GM23338 (cell line): ENCODE results near the gene MSANTD1. TPM values are rescaled to one million over a fixed set of nuclear protein-coding genes. Genes with fewer than 3 reads are reported as not detected.
A peak's percentile ranks its signal among the peaks of the same experiment; 100 is the strongest.

Source experiments
- ATAC-seq: fragments of 200-7000 bp; cut with Tn5 transposase; 3 replicates; pipeline ENCODE4 v1.9.1; 2020
- DNase-seq: peaks from one replicate; pipeline ENCODE4 v3.0.0-alpha.2; 2015; ENCODE audit warnings: low spot score
- H2AFZ ChIP-seq: fragments of 200-600 bp; sonication (generic); 2 replicates; pipeline ENCODE4 v1.8.0; 2016; ENCODE audit warnings: antibody characterized with exemption, mild to moderate bottlenecking, moderate library complexity
- H3F3A ChIP-seq: fragments of 200-600 bp; sonication (generic); replicated peaks from 2 replicates; pipeline ENCODE4 v1.8.0; 2017; ENCODE audit warnings: antibody characterized with exemption, mixed run types, low read depth
- H3K27ac ChIP-seq: fragments of 200-600 bp; sonication (generic); 2 replicates; pipeline ENCODE4 v1.6.1; 2016; ENCODE audit warnings: low read depth
- H3K27me3 ChIP-seq: fragments of 200-600 bp; sonication (generic); 2 replicates; pipeline ENCODE4 v1.8.0; 2016; ENCODE audit warnings: mild to moderate bottlenecking, mixed run types, moderate library complexity; ENCODE audit not compliant: insufficient read depth
- H3K36me3 ChIP-seq: fragments of 200-600 bp; sonication (generic); 2 replicates; pipeline ENCODE4 v1.8.0; 2016; ENCODE audit warnings: mild to moderate bottlenecking; ENCODE audit not compliant: insufficient read depth
- H3K4me1 ChIP-seq: fragments of 200-600 bp; sonication (generic); 2 replicates; pipeline ENCODE4 v1.8.0; 2016; ENCODE audit warnings: mild to moderate bottlenecking, moderate library complexity; ENCODE audit not compliant: insufficient read depth
- H3K4me2 ChIP-seq: fragments of 200-600 bp; sonication (generic); 2 replicates; pipeline ENCODE4 v1.7.1; 2017; ENCODE audit warnings: mixed run types
- H3K4me3 ChIP-seq: fragments of 200-600 bp; sonication (generic); 2 replicates; pipeline ENCODE4 v1.6.1; 2016; ENCODE audit warnings: mixed run types
- H3K79me2 ChIP-seq: fragments of 200-600 bp; sonication (generic); replicated peaks from 2 replicates; pipeline ENCODE4 v1.8.0; 2017; ENCODE audit warnings: mild to moderate bottlenecking; ENCODE audit not compliant: insufficient read depth
- H3K9me2 ChIP-seq: fragments of 200-600 bp; sonication (generic); 2 replicates; pipeline ENCODE4 v1.8.0; 2017; ENCODE audit not compliant: insufficient read depth
- H4K20me1 ChIP-seq: fragments of 200-600 bp; sonication (generic); replicated peaks from 2 replicates; pipeline ENCODE4 v1.8.0; 2017; ENCODE audit warnings: mild to moderate bottlenecking; ENCODE audit not compliant: insufficient read depth
- H3K27ac Mint-ChIP-seq: 2 replicates; pipeline ENCODE4 v1.8.0; 2020; ENCODE audit warnings: inconsistent platforms, mild to moderate bottlenecking, moderate library complexity, mixed read lengths
- H3K27me3 Mint-ChIP-seq: 3 replicates; pipeline ENCODE4 v1.8.0; 2022; ENCODE audit warnings: low read depth, mild to moderate bottlenecking, moderate library complexity, mixed read lengths, inconsistent platforms; ENCODE audit not compliant: insufficient read depth, poor library complexity
- H3K36me3 Mint-ChIP-seq: 3 replicates; pipeline ENCODE4 v1.8.0; 2021; ENCODE audit warnings: low read depth, mild to moderate bottlenecking, inconsistent platforms, moderate library complexity, mixed read lengths
- H3K4me1 Mint-ChIP-seq: 3 replicates; pipeline ENCODE4 v1.8.0; 2020; ENCODE audit warnings: mild to moderate bottlenecking, inconsistent platforms, mixed read lengths
- H3K4me3 Mint-ChIP-seq: 3 replicates; pipeline ENCODE4 v1.8.0; 2021; ENCODE audit warnings: moderate library complexity, mild to moderate bottlenecking, inconsistent platforms, mixed read lengths
- H3K9me3 Mint-ChIP-seq: 3 replicates; pipeline ENCODE4 v1.8.0; 2020; ENCODE audit warnings: moderate library complexity, mild to moderate bottlenecking, inconsistent platforms, mixed read lengths
- CREB1 ChIP-seq: fragments of 250-450 bp; sonication (Bioruptor Pico); IDR thresholded peaks from 2 replicates; pipeline ENCODE4 v1.5.0; 2020; ENCODE audit warnings: low read depth, mild to moderate bottlenecking, moderate library complexity
- EZH2 ChIP-seq: fragments of 200-600 bp; sonication (generic); IDR thresholded peaks from one replicate; pipeline ENCODE4 v1.8.0; 2017; ENCODE audit warnings: antibody characterized with exemption, mild to moderate bottlenecking, low read depth; ENCODE audit not compliant: unreplicated experiment
- EZH2phosphoT487 ChIP-seq: fragments of 200-600 bp; sonication (generic); IDR thresholded peaks from one replicate; pipeline ENCODE4 v1.8.1; 2018; ENCODE audit warnings: antibody characterized with exemption; ENCODE audit not compliant: unreplicated experiment
- JUNB ChIP-seq: IDR thresholded peaks from one replicate; pipeline ENCODE4 v1.6.1; 2016; ENCODE audit warnings: antibody characterized with exemption; ENCODE audit not compliant: unreplicated experiment
- STAT1 ChIP-seq: IDR thresholded peaks from one replicate; pipeline ENCODE4 v1.6.1; 2016; ENCODE audit warnings: antibody characterized with exemption; ENCODE audit not compliant: unreplicated experiment
- ZNF114 ChIP-seq: fragments of 250-450 bp; sonication (Bioruptor Pico); IDR thresholded peaks from 2 replicates; pipeline ENCODE4 v1.5.0; 2020; ENCODE audit warnings: mild to moderate bottlenecking, moderate library complexity
- ZNF331 ChIP-seq: fragments of 250-450 bp; sonication (Bioruptor Pico); IDR thresholded peaks from 2 replicates; pipeline ENCODE4 v1.5.0; 2020; ENCODE audit warnings: low read depth, mild to moderate bottlenecking, moderate library complexity
- polyA plus RNA-seq: library from polyadenylated mRNA; unstranded; fragments of >200 nt; fragmentation: Nextera tagmentation; extraction: Ambion mirVana; gene quantifications from 2 replicates; pipeline ENCODE4 v1.2.1, GENCODE V29; 2016
- total RNA-seq: library from RNA; depleted of rRNA; stranded (reverse); fragments of >200 nt; shearing (Covaris generic); gene quantifications from 2 replicates; pipeline ENCODE4 v1.2.3, GENCODE V29; 2014
- TF ChIP-seq, protein P1 (sequence below): fragments of 250-450 bp; sonication (Bioruptor Pico); IDR thresholded peaks from 2 replicates; pipeline ENCODE4 v1.5.0; 2020; ENCODE audit warnings: mild to moderate bottlenecking, moderate library complexity

Gene MSANTD1
- total and polyA plus RNA-seq, 2 experiments from 2014 or later: 0.29 to 1.0 TPM

DNA sequence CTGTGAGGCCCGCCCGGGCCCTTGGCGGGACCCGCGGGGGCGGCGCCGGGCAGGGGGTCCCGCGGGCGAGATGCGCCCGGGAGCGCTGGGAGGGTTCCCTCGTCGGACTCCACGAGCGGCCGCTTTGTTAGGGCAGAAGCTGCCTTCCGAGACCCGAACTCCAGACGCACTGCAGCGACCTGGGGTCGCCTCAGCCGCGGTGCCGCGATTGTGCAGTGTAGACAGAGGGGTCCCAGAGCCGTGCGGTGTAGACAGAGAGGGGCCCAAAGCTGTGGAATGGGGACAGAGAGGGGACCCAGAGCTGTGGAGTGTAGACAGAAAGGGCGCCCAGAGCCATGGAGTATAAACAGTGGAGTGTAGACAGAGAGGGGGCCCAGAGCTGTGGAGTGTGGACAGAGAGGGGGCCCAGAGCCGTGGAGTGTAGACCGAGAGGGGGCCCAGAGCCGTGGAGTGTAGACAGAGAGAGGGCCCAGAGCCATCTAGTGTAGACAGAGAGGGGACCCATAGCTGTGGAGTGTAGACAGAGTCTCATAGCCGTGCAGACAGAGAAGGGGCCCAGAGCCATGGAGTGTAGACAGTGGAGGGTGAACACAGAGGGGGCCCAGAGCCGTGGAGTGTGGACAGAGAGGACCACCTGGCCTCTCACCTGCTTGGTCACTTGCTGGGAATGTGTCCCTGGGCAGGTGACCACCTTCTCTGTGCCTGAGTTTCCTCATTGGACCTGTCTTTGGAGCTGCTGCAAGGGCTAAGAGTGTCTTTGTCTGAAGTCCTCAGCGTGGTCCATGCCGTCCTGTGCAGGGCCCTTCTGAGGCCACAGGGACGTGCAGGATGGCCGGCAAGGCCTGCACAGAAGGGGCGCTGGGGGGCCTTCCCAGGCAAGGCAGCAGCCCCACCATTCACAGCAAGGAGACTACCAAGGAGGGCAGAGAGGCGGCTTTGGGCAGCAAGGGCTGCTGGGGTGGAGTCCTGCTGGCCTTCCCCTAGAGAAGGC is 44.7 kb downstream of the MSANTD1 start:
- no peak; the same call in 1 of the 3 replicates for ATAC-seq
- no peak for TF ChIP-seq STAT1

GRCh38 chr4:3294401-3295241 is 45.7 kb downstream of the MSANTD1 start:
- Mint-ChIP-seq H3K9me3 (no peaks in the 10 kb centered on the region), H3K4me3 (peak overlapping the region; percentile 83; the same call in 1 of the 3 replicates), H3K27ac (no peak overlapping the region), H3K36me3 (no peaks in the 10 kb centered on the region; the same call in 2 of the 3 replicates), H3K27me3 (peaks cover 33% of the 10 kb centered on the region), H3K4me1 (peaks cover 30% of the 10 kb centered on the region)
- Histone ChIP-seq H4K20me1 (peaks cover 6% of the 10 kb centered on the region; the same call in 1 of the 2 replicates), H3K4me1 (peaks cover 8% of the 10 kb centered on the region), H3K4me2 (peak overlapping the region; percentile 84), H3K27ac (no peak overlapping the region), H2AFZ (no peak overlapping the region), H3F3A (0 out of 2 replicates have a peak, but pooled peaks cover 5% of the 10 kb centered on the region), H3K36me3 (no peaks in the 10 kb centered on the region), H3K9me2 (no peaks in the 10 kb centered on the region), H3K79me2 (peaks cover 24% of the 10 kb centered on the region), H3K4me3 (peak overlapping the region; percentile 69; the same call in 1 of the 2 replicates), H3K27me3 (peaks cover 15% of the 10 kb centered on the region)
- no peak for DNase-seq
- ATAC-seq: no peak
- TF ChIP-seq EZH2: no peak
- no peak for TF ChIP-seq CREB1 (CRISPR knock-in tag)
- no peak for TF ChIP-seq ZNF331 (CRISPR knock-in tag)
- TF ChIP-seq, protein P1, sequence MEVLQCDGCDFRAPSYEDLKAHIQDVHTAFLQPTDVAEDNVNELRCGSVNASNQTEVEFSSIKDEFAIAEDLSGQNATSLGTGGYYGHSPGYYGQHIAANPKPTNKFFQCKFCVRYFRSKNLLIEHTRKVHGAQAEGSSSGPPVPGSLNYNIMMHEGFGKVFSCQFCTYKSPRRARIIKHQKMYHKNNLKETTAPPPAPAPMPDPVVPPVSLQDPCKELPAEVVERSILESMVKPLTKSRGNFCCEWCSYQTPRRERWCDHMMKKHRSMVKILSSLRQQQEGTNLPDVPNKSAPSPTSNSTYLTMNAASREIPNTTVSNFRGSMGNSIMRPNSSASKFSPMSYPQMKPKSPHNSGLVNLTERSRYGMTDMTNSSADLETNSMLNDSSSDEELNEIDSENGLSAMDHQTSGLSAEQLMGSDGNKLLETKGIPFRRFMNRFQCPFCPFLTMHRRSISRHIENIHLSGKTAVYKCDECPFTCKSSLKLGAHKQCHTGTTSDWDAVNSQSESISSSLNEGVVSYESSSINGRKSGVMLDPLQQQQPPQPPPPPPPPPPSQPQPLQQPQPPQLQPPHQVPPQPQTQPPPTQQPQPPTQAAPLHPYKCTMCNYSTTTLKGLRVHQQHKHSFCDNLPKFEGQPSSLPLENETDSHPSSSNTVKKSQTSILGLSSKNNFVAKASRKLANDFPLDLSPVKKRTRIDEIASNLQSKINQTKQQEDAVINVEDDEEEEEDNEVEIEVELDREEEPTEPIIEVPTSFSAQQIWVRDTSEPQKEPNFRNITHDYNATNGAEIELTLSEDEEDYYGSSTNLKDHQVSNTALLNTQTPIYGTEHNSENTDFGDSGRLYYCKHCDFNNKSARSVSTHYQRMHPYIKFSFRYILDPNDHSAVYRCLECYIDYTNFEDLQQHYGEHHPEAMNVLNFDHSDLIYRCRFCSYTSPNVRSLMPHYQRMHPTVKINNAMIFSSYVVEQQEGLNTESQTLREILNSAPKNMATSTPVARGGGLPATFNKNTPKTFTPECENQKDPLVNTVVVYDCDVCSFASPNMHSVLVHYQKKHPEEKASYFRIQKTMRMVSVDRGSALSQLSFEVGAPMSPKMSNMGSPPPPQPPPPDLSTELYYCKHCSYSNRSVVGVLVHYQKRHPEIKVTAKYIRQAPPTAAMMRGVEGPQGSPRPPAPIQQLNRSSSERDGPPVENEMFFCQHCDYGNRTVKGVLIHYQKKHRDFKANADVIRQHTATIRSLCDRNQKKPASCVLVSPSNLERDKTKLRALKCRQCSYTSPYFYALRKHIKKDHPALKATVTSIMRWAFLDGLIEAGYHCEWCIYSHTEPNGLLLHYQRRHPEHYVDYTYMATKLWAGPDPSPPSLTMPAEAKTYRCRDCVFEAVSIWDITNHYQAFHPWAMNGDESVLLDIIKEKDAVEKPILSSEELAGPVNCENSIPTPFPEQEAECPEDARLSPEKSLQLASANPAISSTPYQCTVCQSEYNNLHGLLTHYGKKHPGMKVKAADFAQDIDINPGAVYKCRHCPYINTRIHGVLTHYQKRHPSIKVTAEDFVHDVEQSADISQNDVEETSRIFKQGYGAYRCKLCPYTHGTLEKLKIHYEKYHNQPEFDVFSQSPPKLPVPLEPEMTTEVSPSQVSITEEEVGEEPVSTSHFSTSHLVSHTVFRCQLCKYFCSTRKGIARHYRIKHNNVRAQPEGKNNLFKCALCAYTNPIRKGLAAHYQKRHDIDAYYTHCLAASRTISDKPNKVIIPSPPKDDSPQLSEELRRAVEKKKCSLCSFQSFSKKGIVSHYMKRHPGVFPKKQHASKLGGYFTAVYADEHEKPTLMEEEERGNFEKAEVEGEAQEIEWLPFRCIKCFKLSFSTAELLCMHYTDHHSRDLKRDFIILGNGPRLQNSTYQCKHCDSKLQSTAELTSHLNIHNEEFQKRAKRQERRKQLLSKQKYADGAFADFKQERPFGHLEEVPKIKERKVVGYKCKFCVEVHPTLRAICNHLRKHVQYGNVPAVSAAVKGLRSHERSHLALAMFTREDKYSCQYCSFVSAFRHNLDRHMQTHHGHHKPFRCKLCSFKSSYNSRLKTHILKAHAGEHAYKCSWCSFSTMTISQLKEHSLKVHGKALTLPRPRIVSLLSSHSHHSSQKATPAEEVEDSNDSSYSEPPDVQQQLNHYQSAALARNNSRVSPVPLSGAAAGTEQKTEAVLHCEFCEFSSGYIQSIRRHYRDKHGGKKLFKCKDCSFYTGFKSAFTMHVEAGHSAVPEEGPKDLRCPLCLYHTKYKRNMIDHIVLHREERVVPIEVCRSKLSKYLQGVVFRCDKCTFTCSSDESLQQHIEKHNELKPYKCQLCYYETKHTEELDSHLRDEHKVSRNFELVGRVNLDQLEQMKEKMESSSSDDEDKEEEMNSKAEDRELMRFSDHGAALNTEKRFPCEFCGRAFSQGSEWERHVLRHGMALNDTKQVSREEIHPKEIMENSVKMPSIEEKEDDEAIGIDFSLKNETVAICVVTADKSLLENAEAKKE (CRISPR knock-in tag): no peak
- TF ChIP-seq JUNB: no peak
- TF ChIP-seq EZH2phosphoT487: no peak
- no peak for TF ChIP-seq ZNF114 (CRISPR knock-in tag)

More for the DNA sequence above, 44.7 kb downstream of the MSANTD1 start:
- peak overlapping the region; percentile 83 for H3K4me3 Mint-ChIP-seq
- H3K27ac Mint-ChIP-seq: no peak overlapping the region
- peaks cover 15% of the 10 kb centered on the region for H3K27me3 ChIP-seq
- H3K79me2 ChIP-seq: peaks cover 14% of the 10 kb centered on the region
- DNase-seq: no peak
- peak overlapping the region; percentile 84 for H3K4me2 ChIP-seq
- H3K27me3 Mint-ChIP-seq: peaks cover 37% of the 10 kb centered on the region
- no peak overlapping the region for H3K27ac ChIP-seq
- H3K9me2 ChIP-seq: no peaks in the 10 kb centered on the region
- H3K36me3 Mint-ChIP-seq: no peaks in the 10 kb centered on the region; the same call in 2 of the 3 replicates
- peak overlapping the region; percentile 69 for H3K4me3 ChIP-seq
- H4K20me1 ChIP-seq: peaks cover 6% of the 10 kb centered on the region; the same call in 1 of the 2 replicates
- no peaks in the 10 kb centered on the region for H3K36me3 ChIP-seq
- peaks cover 8% of the 10 kb centered on the region for H3K4me1 ChIP-seq
- peak overlapping the region; percentile 86; the same call in 1 of the 2 replicates for H2AFZ ChIP-seq
- peaks cover 30% of the 10 kb centered on the region for H3K4me1 Mint-ChIP-seq
- no peaks in the 10 kb centered on the region for H3K9me3 Mint-ChIP-seq
- H3F3A ChIP-seq: 0 out of 2 replicates have a peak, but pooled peaks cover 5% of the 10 kb centered on the region
